Stimulated activated CD4-positive, alpha-beta T cell treated with anti-CD3 and anti-CD28 coated beads, Interleukin-4, amount 100 ng/mL, for 48 hours (primary cell): Measurements from ENCODE around the gene PAK6.

Experiments
- DNase-seq, 2 donors: peaks; one replicate each; pipeline ENCODE4 v3.0.0-alpha.2; 2020; ENCODE audit warnings: low read depth in 2 of 2

PAK6 gene

DNA sequence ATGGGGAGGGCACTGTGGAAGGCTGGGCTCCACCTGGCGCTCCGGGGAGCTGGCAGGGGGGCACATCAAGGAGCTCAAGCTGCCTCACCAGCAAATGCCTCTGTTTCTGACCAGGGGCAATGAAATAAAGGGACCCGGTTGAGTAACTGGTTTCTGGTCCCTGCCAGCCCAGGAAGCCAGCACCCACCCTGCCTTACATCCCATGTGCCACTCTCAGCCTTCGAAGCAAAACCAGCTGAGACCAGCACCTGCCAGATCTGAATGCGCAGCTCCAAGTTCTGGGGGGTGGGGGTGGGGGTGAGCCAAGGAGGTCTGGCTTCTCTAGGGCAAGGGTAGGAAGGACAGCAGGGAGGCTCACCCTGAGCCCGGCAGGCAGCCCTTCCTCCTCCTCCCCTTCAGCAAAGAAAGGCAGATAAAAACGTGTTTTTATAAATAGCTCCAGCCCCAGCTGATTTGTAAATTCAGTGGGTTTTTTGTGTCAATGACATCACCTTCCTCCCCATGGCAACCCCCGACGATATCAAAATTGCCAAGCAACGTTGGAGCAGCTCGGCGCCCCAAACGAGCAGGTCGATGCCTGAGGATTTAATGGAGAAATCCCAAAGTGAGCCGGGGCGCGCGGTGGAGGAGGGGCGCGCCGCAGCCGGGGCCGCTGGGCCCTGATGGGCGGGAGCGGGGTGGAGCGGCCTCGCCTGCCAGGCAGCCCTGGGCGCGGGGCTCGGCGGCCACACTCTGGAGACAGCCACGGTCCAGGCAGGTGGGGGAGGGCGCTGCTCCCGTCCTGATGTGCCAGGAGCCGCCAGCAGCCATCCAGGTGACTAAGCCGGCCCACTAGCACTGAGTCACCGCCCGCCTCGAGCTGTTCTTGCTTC lies at the start of gene PAK6:
TSS of gene PAK6 (plus strand) at position 532 of the 872 bp plus-strand sequence. CDS start 25,723 bp downstream, outside the sequence.
- peak; percentile 28 to 47 for DNase-seq

DNA sequence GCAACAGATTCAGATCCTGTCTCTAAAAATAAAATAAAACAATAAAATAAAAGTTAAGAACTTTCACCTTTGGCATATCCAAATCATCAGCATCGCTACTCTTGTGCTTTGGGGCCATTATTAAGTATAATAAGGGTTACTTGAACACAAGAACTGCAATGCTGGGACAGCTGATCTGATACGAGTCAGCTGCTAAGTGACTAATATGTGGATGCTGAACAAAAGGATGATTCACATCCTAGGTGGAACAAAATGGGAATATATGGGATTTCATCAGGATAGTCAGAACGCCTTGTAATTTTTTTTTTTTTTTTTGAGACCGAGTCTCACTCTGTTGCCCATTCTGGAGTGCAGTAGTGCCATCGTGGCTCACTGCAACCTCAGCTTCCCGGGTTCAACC lies 48.3 kb upstream of the PAK6 start:
- DNase-seq = no peak

DNA sequence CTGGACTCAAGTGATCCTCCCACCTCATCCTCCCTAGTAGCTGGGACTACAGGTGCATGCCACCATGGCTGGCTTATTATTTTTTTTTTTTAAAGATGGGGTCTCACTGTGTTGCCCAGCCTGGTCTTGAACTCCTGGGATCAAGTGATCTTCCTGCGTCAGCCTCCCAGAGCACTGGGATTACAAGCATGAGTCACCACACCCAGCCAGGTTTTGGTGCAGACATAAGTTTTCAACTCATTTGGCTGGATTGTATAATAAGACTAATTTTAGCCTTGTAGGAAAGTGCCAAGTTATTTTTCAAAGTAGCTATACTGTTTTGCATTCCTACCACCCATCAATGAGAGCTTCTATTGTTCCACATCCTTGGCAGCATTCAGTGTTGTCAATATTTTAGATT lies 45.9 kb upstream of the PAK6 start:
- no peak for DNase-seq

- no peak for DNase-seq
Observed at GRCh38 chr15:40197434-40197833, 41.4 kb upstream of the PAK6 start.

DNA sequence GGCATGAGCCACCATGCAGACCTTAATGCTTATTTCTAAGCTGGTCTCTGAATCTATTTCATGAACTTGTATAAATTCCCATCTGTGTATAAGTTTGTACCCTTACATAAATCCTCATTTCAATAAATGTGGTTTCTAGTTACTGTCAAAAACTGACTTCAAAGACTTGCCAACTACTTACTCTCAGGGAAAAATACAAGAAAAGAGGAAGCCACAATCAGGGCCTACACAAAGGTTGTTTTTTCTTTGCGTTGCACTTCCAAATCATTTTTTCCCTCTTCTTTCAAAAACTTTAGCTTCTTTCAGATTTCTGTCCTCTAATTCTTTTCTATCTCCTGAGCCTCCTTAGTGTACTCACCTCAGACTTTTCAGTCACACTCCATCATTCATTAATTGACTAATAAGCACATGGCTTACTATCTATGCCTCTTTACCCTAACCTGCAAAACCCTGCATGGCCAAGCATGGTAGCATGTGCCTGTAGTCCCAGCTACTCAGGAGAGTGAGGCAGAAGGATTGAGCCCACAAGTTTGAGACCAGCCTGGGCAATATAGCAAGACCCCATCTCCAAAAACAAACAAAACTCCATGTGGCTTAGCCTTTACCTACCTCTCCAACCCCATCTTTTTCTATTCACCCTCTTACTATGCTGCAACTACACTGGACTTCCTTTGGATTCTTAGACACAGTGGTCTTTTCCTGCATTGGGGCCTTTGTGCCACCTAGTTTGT lies 40.3 kb upstream of the PAK6 start:
- no peak for DNase-seq

DNA sequence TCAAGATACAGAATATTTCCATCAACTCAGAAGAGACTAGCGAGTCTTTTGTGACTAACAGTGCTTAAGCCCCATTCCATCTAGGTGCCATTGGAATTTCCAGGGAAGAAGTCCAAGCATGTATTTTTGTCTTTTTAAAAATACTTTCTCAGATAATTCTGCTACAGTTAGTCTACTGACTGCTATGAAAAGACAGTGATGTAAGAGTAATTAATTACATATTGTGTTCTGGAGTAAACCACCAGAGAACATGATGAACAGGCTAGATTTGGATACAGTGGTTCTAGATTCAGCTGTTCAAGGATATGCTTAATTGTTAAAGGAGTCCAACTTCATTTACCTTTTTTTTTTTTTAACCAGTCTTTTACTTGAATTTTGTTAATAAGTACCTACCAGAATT lies 34.8 kb upstream of the PAK6 start:
- no peak for DNase-seq

DNA sequence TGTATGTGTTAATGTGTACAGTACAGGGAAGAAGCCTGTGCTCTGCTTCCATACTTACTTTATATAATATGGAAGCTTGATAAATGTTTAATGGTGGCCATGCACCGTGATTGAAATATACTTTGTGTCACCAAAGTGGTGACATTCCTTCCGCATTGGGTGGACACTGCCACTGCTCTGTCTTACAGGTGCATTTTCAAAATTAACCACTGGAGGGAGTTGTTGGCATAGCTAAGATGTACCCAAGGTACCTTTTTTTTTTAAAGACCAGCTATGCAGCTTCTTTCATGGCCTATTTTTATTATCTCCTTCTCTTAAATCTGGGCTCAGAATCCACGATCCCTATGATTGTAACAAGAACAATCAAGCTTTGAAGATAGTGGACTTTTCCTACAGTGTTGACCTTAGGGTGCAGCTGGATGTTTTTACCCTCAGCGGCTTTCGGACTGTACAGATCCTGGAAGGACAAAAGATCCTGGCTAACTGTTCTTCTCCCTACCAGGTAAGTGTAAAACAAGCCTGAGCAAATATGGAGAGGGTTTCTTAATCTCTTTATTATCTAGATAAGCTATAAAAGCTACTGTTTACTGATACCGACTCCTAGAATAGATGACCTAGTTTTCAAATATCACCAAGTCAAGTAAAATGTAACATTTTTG lies 21.6 kb upstream of the PAK6 start:
- DNase-seq = peak in 1 of 2 donors; percentile 19

DNA sequence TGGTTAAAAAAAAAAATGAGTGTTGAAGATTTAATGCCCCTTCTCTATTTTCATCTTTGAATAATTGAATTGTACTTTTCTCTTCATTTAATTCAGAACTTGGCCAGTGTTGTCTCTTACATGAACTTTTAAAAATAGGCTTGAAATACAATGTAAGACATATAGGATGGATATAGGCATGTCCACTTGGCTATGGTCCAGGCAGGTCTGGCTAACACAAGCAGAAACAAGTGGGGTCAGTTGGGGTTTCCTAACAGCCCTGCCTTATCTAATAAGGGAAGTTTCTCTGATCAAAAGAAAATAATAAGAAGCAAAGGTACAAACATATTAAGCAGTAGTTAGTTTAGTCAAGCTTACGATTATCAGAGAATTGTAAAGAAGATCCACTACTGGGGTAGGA lies 19.1 kb upstream of the PAK6 start:
- DNase-seq = no peak

GRCh38 chr15:40222131-40222530 lies 16.7 kb upstream of the PAK6 start:
- DNase-seq = no peak

GRCh38 chr15:40226736-40227135 lies 12.1 kb upstream of the PAK6 start:
- no peak for DNase-seq

DNA sequence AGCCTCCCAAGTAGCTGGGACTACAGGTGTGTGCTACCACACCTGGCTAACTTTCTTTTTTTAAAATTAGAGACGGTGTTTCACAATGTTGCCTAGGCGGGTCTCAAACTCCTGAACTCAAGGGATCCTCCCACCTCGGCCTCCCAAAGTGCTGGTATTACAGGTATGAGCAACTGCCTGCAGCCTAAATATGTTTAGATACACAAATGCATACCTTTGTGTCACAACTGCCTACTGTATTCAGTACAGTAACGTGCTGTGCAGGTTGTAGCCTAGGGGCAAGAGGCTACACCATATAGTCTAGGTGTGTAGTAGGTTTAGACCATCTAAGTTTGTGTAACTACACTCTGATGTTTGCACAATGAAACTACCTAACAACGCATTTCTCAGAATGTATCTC lies 9.5 kb upstream of the PAK6 start:
- DNase-seq = no peak

- no peak for DNase-seq
Observed at GRCh38 chr15:40229956-40230355, 8.9 kb upstream of the PAK6 start.

GRCh38 chr15:40232625-40233070 lies 6.2 kb upstream of the PAK6 start:
- DNase-seq = no peak

DNA sequence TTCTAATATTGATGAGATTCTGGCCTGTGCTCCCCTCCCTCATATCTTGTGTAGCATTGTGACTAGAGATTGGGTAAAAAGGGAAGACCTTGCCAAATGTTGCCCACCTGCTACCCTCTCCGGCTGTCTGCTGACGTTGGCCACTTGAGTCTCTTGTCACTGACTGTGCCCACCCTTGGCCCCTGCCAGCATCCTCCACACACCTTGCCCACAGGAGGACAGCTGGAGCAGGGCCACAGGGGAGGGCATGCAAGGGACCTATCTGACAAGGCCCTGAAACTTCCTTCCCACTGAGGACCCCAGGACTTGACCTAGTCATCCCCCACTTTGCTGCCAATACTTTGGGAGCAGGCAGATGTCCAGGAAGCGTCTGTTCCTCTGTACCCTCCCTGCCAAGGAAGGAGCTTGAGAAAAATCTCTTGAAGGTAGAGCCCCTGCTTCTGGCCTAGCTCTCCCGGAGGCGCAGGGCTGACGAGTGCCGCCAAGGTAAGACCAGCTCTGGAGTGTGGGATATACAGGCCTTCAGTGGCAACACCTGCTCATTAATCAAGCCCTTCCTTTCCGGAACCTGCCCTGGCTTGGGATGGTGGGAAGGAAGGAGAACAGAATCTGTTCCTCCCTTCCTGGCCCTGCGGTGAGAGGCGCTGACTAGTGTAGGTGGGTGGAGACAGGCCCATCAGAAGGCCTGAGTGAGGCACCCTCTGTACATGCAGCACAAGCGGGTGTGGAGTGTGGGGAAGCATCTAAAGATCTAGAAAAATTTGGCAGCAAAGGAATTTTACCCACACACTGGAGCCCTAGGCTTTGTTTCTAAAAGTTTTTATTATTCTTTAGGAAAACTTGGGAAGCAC lies 4.9 kb upstream of the PAK6 start:
- DNase-seq = no peak

GRCh38 chr15:40234783-40235182 lies 4.1 kb upstream of the PAK6 start:
- DNase-seq = no peak

DNA sequence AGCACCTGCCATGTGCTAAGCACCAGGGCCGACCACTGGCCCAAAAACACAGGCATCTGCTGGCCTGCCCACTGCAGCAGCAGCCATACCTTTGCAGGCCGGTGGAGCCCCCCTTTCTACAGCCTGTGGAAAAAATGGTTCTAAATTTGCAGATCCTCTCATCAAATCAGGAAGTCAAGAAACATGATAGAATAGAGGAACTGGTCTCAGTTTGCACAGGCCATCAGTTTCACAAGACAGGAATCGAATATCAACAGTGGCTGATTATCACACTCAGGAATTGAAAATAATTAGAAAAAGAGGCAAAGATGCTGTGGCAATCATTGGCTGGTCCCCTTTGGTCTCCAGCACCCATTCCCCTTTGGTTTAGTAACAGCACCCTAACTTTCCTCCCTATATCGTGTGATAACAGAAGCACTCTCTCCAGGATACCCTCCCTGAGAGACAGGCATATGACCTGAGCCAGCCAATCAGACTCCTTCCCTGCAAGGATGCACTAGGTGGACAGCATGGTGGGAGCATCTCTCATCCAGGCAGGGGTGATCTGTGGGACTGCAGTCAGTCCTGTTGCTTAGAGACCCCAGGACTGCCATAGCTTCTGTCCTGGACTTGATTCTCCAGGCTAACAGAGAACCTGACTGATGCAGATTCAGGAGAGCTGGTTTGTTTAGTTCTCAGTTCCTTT lies 3.5 kb upstream of the PAK6 start:
- DNase-seq = no peak

DNA sequence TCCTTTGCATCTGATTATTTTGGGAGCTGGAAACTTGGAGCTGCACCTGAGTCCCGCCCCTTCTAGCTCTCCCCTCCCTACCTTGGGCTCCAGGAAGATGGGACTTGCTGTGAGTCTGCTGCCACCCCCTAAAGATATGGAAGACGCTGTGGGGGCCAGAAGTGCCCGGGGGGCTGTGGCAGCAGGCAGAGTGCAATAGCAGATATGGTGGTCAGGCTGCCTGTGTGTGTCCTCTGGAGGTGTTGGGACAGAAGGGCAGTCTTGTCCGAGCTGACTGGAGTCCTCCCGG lies 485 bp downstream of the PAK6 start:
- no peak for DNase-seq

DNA sequence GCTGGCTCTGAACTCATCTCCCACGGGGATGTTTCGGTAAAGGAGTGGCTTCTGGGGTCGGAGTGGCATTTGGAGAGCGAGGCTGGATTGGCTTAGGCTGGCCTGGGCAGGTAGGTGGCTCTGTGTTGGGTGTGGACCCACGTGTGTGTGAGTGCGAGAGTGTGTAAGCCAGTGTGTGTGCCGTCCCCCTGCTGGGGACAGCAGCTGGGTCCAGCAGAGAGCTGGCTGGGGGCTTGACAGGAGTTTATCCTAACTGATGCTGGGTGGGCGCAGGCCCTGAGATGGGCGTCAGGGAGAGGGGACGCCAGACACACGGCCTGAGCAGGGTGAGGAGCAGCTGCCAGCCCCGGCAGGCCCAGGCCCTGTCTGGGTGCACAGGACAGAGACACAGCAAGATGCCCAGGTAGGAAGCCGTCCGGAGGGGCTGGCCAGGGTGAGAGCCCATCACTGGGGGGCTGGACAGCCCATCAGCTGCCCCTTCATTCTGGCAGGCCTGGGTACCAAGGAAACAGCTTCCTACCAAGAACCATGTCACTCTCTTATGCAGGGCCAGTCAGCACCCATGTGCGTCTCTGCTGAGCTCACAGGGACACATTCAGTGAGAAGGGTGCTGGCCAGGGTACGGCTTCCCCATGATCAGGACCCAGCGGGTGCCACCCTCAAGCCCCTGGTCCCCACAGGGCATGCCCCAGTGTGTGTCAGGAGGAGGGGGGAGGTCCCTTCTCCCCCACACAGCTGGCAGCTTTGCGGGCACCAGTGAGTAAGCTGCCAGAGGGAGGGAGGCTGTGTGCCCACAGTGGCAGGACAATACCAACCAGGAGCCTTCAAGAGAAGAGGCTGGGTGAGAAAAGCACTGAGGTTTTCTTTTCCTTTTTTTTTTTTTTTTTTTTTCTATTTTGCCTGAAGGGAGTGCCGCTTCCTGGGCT lies 1.1 kb downstream of the PAK6 start:
- DNase-seq = no peak

DNA sequence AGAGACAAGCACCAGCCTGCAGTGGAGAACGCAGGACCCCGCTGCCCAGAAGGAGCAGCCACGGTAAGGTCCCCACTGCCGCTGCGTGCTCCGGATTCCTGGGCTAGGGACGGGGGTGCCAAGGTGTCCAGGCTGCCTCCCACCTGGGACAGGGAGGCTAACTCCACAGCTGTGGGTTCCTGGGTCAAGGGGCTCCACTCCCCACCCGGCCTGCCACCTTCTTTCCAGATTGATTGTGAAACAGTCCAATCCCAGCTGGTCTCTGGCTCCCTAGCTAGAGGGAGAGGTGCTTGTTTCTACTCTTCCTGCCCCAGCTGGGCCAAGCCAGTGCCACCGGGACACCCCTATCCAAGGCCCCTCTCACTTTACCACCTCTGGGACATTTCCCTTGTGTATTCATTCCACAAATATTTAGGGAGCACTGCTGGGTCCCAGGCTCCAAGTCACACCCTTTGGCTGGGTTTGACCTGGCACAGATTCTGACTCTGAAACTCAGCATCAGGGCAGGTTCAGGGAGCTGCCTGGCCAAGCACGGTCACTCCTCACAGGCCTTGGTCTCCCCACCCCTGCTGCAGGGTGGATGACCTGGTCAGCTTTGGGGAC lies 1.9 kb downstream of the PAK6 start:
- no peak for DNase-seq
